ENCODE results near the gene ZNF214. TPM values are rescaled to one million over a fixed set of nuclear protein-coding genes. Genes with fewer than 3 reads are reported as not detected.

Gene ZNF214
- total and polyA plus RNA-seq, 4 donors = 0.57 to 2.3 (median 1.2) TPM

DNA sequence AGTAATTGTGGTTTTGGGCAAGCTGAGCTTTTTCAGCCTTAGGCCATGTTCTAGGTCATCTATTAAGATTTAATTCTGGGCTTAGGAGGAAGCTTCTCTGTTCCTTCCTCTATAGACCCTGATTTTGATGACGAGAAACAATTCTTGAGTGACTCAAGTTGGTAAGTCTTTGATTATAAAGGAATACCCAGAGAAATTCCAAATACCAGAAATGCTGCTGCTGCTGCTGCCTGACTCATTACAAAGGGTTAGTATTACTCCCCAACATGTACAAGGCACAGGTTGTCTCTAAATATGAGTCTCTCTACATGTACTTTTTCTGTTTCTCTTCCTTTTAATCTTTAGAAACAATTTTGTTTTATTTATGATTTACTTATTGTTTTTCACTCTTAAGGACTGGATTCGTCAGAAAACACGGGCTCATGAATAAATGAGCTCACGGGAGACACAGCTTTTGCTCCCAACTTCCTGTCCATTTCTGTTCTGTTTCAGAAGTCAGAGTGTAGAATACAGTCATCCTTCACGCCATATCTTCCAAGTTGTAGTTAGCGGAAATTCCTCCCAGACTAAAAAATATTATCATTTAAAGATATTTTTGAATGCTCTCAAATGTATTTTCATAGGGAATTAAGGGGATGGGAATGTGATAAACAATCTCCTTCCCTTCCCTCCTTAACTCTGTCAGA lies 36.8 kb upstream of the ZNF214 start:
- no peaks in the 10 kb centered on the region for H3K4me1 ChIP-seq (ENCODE audit: control insufficient read depth in 4 of 4, insufficient read depth in 4 of 4, low read length in 3 of 4)
- no peak overlapping the region for H3K4me3 ChIP-seq (ENCODE audit: low read depth in 1 of 3, low read length in 3 of 3)
- no peaks in the 10 kb centered on the region for H3K36me3 ChIP-seq (ENCODE audit: control insufficient read depth in 4 of 4, insufficient read depth in 3 of 4, low read depth in 1 of 4, low read length in 3 of 4)
- H3K9me3 ChIP-seq (ENCODE audit: control insufficient read depth in 4 of 4, low read length in 3 of 4) = no peaks in the 10 kb centered on the region
- WGBS = 73% methylated on average over 6 of the region's 6 CpGs
- DNase-seq (ENCODE audit: low spot score) = no peak
- H3K9ac ChIP-seq (ENCODE audit: low read depth in 1 of 2, low read length in 2 of 2) = no peak overlapping the region
- TF ChIP-seq, protein P1, sequence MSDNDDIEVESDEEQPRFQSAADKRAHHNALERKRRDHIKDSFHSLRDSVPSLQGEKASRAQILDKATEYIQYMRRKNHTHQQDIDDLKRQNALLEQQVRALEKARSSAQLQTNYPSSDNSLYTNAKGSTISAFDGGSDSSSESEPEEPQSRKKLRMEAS (IDR thresholded peaks at IDR 0.05) = no peak
- TF ChIP-seq, protein P2, sequence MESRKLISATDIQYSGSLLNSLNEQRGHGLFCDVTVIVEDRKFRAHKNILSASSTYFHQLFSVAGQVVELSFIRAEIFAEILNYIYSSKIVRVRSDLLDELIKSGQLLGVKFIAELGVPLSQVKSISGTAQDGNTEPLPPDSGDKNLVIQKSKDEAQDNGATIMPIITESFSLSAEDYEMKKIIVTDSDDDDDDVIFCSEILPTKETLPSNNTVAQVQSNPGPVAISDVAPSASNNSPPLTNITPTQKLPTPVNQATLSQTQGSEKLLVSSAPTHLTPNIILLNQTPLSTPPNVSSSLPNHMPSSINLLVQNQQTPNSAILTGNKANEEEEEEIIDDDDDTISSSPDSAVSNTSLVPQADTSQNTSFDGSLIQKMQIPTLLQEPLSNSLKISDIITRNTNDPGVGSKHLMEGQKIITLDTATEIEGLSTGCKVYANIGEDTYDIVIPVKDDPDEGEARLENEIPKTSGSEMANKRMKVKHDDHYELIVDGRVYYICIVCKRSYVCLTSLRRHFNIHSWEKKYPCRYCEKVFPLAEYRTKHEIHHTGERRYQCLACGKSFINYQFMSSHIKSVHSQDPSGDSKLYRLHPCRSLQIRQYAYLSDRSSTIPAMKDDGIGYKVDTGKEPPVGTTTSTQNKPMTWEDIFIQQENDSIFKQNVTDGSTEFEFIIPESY (IDR thresholded peaks at IDR 0.05) = no peak
- TF ChIP-seq FOXA2 (IDR thresholded peaks at IDR 0.05) (no peak), FOXA1 (IDR thresholded peaks at IDR 0.05) (no peak), HNF4A (conservative IDR thresholded peaks at IDR 0.05) (no peak), RXRA (IDR thresholded peaks at IDR 0.05) (no peak), TAF1 (conservative IDR thresholded peaks at IDR 0.05) (no peak), HNF4G (IDR thresholded peaks at IDR 0.05) (no peak), NR2F2 (IDR thresholded peaks at IDR 0.05) (no peak), GABPA (IDR thresholded peaks at IDR 0.05 in 1 of 2, conservative IDR thresholded peaks at IDR 0.05 in 1 of 2) (no peak), EGR1 (IDR thresholded peaks at IDR 0.05; ENCODE audit: low read depth in 2 of 2) (no peak), JUND (IDR thresholded peaks at IDR 0.05) (no peak)
- TF ChIP-seq, protein P3, sequence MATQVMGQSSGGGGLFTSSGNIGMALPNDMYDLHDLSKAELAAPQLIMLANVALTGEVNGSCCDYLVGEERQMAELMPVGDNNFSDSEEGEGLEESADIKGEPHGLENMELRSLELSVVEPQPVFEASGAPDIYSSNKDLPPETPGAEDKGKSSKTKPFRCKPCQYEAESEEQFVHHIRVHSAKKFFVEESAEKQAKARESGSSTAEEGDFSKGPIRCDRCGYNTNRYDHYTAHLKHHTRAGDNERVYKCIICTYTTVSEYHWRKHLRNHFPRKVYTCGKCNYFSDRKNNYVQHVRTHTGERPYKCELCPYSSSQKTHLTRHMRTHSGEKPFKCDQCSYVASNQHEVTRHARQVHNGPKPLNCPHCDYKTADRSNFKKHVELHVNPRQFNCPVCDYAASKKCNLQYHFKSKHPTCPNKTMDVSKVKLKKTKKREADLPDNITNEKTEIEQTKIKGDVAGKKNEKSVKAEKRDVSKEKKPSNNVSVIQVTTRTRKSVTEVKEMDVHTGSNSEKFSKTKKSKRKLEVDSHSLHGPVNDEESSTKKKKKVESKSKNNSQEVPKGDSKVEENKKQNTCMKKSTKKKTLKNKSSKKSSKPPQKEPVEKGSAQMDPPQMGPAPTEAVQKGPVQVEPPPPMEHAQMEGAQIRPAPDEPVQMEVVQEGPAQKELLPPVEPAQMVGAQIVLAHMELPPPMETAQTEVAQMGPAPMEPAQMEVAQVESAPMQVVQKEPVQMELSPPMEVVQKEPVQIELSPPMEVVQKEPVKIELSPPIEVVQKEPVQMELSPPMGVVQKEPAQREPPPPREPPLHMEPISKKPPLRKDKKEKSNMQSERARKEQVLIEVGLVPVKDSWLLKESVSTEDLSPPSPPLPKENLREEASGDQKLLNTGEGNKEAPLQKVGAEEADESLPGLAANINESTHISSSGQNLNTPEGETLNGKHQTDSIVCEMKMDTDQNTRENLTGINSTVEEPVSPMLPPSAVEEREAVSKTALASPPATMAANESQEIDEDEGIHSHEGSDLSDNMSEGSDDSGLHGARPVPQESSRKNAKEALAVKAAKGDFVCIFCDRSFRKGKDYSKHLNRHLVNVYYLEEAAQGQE (IDR thresholded peaks at IDR 0.05) = no peak
- H3K27ac ChIP-seq (ENCODE audit: low read depth in 1 of 2, low read length in 2 of 2) = no peak overlapping the region
- H3K27me3 ChIP-seq (ENCODE audit: control insufficient read depth in 4 of 4, insufficient read depth in 4 of 4, low read length in 3 of 4) = no peaks in the 10 kb centered on the region

DNA sequence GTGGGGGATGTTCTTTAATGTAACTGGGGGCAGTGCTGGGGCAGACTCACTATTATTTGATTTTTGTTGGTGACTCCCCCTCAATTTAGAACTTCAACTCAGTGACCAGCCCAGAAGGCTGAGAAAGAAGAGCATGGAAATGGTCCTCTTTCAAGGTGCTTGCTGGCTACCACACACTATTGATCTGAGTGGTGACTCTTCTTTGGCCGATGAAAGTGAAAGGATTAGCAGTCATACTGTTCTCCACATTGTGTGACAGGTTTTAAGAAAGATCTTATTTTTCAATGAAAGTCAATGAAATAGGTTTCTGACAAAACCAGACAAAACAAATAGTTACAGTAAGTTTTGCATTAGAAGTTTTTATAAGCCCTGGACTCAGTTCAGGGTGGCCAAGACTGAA lies 30.0 kb upstream of the ZNF214 start:
- Histone ChIP-seq H3K4me3 (ENCODE audit: low read depth in 1 of 3, low read length in 3 of 3) (no peak overlapping the region), H3K9ac (ENCODE audit: low read depth in 1 of 2, low read length in 2 of 2) (no peak overlapping the region), H3K9me3 (ENCODE audit: control insufficient read depth in 4 of 4, low read length in 3 of 4) (no peaks in the 10 kb centered on the region), H3K27ac (ENCODE audit: low read depth in 1 of 2, low read length in 2 of 2) (no peak overlapping the region), H3K36me3 (ENCODE audit: control insufficient read depth in 4 of 4, insufficient read depth in 3 of 4, low read depth in 1 of 4, low read length in 3 of 4) (no peaks in the 10 kb centered on the region), H3K4me1 (ENCODE audit: control insufficient read depth in 4 of 4, insufficient read depth in 4 of 4, low read length in 3 of 4) (no peaks in the 10 kb centered on the region), H3K27me3 (ENCODE audit: control insufficient read depth in 4 of 4, insufficient read depth in 4 of 4, low read length in 3 of 4) (no peaks in the 10 kb centered on the region)
- 90% methylated on average over 1 of the region's 1 CpG for WGBS
- no peak for DNase-seq (ENCODE audit: low spot score)
- TF ChIP-seq, protein P1 (IDR thresholded peaks at IDR 0.05) = no peak
- TF ChIP-seq FOXA2 (IDR thresholded peaks at IDR 0.05) = no peak
- TF ChIP-seq, protein P4, sequence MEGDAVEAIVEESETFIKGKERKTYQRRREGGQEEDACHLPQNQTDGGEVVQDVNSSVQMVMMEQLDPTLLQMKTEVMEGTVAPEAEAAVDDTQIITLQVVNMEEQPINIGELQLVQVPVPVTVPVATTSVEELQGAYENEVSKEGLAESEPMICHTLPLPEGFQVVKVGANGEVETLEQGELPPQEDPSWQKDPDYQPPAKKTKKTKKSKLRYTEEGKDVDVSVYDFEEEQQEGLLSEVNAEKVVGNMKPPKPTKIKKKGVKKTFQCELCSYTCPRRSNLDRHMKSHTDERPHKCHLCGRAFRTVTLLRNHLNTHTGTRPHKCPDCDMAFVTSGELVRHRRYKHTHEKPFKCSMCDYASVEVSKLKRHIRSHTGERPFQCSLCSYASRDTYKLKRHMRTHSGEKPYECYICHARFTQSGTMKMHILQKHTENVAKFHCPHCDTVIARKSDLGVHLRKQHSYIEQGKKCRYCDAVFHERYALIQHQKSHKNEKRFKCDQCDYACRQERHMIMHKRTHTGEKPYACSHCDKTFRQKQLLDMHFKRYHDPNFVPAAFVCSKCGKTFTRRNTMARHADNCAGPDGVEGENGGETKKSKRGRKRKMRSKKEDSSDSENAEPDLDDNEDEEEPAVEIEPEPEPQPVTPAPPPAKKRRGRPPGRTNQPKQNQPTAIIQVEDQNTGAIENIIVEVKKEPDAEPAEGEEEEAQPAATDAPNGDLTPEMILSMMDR (IDR thresholded peaks at IDR 0.05; ENCODE audit: low read depth, low read length, missing input control) = no peak
- TF ChIP-seq TAF1 (conservative IDR thresholded peaks at IDR 0.05) = no peak
- TF ChIP-seq FOXA1 (IDR thresholded peaks at IDR 0.05) = no peak
- no peak for TF ChIP-seq EGR1 (IDR thresholded peaks at IDR 0.05; ENCODE audit: low read depth in 2 of 2)
- TF ChIP-seq, protein P5, sequence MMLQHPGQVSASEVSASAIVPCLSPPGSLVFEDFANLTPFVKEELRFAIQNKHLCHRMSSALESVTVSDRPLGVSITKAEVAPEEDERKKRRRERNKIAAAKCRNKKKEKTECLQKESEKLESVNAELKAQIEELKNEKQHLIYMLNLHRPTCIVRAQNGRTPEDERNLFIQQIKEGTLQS (IDR thresholded peaks at IDR 0.05) = no peak
- TF ChIP-seq HNF4G (IDR thresholded peaks at IDR 0.05) = no peak
- no peak for TF ChIP-seq NR2F2 (IDR thresholded peaks at IDR 0.05)
- TF ChIP-seq, protein P3 (IDR thresholded peaks at IDR 0.05) = no peak
- no peak for TF ChIP-seq YY1 (IDR thresholded peaks at IDR 0.05)
- no peak for TF ChIP-seq RXRA (IDR thresholded peaks at IDR 0.05)
- TF ChIP-seq SP1 (IDR thresholded peaks at IDR 0.05) = no peak
